Activated T-helper 9 cell treated with anti-CD3 and anti-CD28 coated beads, Interleukin-2, amount 50 U/mL, for 16 hours (primary cell): Measurements from ENCODE around the gene NR3C1.

Experiments
- DNase-seq: peaks from one replicate; pipeline ENCODE4 v3.0.0-alpha.2; 2020; ENCODE audit warnings: low read depth

NR3C1 gene

GRCh38 chr5:143362664-143363227 lies 40.7 kb downstream of the NR3C1 start:
- DNase-seq: no peak

GRCh38 chr5:143361438-143361837 lies 42.0 kb downstream of the NR3C1 start:
- DNase-seq: no peak

GRCh38 chr5:143360755-143361154 lies 42.7 kb downstream of the NR3C1 start:
- DNase-seq: no peak

- DNase-seq: no peak
These were observed 43.6 kb downstream of the NR3C1 start for GRCh38 chr5:143359869-143360268.

GRCh38 chr5:143356855-143357583 lies 46.5 kb downstream of the NR3C1 start:
- DNase-seq: no peak

GRCh38 chr5:143355710-143356109 lies 47.8 kb downstream of the NR3C1 start:
- peak; percentile 26 for DNase-seq

- DNase-seq: no peak
These were observed 49.5 kb downstream of the NR3C1 start for GRCh38 chr5:143354025-143354424.

- no peak for DNase-seq
These were observed 50.8 kb downstream of the NR3C1 start for GRCh38 chr5:143352691-143353090.

GRCh38 chr5:143350751-143351602 lies 52.5 kb downstream of the NR3C1 start:
- no peak for DNase-seq

- DNase-seq: no peak
These were observed 53.1 kb downstream of the NR3C1 start for GRCh38 chr5:143350341-143350740.

- no peak for DNase-seq
These were observed 54.3 kb downstream of the NR3C1 start for GRCh38 chr5:143349177-143349576.

GRCh38 chr5:143347698-143348344 lies 55.7 kb downstream of the NR3C1 start:
- DNase-seq: no peak

- DNase-seq: no peak
These were observed 56.4 kb downstream of the NR3C1 start for GRCh38 chr5:143347046-143347445.

- DNase-seq: no peak
These were observed 57.6 kb downstream of the NR3C1 start for GRCh38 chr5:143345671-143346440.

GRCh38 chr5:143343042-143343441 lies 60.4 kb downstream of the NR3C1 start:
- no peak for DNase-seq

- DNase-seq: no peak
These were observed 60.9 kb downstream of the NR3C1 start for GRCh38 chr5:143342607-143343006.

GRCh38 chr5:143341807-143342570 lies 61.5 kb downstream of the NR3C1 start:
- DNase-seq: no peak

GRCh38 chr5:143340891-143341685 lies 62.4 kb downstream of the NR3C1 start:
- DNase-seq: no peak

- no peak for DNase-seq
These were observed 64.7 kb downstream of the NR3C1 start for GRCh38 chr5:143338658-143339366.
